ENCODE measurements around the gene UBL5.

The UBL5 gene

DNA sequence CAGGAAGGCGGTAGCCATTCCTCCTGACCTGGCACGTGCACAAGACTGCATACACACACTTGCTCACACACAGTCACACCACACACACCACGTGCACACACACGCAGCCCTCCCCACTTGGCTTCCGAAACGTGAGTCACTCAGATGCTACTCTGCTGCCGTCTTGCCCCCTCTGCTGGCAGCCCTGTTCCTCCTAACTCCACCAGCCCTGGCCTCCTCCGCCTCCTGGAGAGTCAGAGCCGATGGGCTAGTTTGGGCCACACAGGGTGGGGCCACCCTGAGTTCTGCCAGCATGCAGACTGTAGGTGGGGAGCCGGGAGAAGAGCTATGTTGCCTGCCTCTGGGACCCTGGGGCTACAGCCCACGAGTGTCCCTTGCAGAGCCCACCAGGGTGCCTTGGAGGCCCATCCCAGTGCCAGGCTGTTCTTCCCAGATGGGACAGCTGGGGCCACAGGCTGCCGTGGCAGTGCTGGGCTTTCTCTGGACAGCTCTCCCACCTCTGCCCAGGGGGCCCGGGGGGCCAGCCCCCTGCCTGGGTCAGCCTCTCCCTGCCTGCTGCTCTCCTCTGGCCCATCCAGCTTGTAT is 19.5 kb downstream of the UBL5 start:
- intact Hi-C loops (cut with DNase I), result loop anchor here (10.0 kb wide), 1 partner anchor 68 kb away; no protein-coding TSS in a partner anchor
- DNase-seq, result peak in 8 of 10 donors; percentile 50 to 96 (median 79)

DNA sequence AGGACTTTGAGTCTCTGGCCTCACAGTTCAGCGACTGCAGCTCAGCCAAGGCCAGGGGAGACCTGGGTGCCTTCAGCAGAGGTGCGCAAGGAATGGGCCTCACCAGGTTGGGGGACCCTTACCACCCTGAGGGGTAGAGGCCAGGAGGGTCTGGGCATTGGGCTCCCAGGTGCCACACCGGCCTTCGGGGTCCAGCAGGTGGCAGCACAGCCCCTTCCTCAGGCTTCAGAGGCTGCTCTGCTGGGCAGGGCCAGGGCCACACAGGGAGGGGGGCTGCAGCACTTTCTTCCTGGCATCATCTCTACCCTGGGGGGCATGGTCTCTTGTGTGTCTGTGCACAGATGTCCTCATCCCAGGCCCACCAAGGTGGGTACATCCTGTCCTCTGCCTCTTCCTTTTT is 20.3 kb downstream of the UBL5 start:
- peak in 5 of 10 donors; percentile 57 to 92 (median 83) for DNase-seq
- intact Hi-C loops (cut with DNase I), result loop anchor here (10.0 kb wide), 1 partner anchor 67 kb away; no protein-coding TSS in a partner anchor

GRCh38 chr19:9848762-9849161 is 21.0 kb downstream of the UBL5 start:
- DNase-seq, result peak in 1 of 10 donors; percentile 84
- intact Hi-C loops (cut with DNase I), result loop anchor here (10.0 kb wide), 1 partner anchor 66 kb away; no protein-coding TSS in a partner anchor

DNA sequence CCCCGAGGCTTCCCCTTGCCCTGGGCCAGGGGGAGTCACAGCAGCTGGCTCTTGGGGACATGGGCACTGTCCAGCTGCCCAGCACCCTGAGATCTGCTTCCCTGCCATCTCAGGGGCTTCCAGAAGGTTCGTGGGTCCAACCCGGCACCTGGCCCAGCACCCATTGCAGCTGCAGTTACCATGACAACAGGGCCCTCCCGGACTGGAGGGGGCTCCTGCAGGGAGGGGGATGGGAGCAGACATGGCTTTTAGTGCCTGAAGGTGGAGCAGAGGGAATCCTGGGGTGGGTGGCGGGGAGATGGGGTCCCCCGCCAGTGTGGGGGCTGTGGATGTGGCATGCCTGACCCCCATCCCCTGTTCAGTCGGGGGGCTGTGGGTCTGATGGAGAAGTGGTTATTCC is 22.1 kb downstream of the UBL5 start:
- no peak for DNase-seq
- intact Hi-C loops (cut with DNase I), result loop anchor here (10.0 kb wide), 1 partner anchor 65 kb away; no protein-coding TSS in a partner anchor

DNA sequence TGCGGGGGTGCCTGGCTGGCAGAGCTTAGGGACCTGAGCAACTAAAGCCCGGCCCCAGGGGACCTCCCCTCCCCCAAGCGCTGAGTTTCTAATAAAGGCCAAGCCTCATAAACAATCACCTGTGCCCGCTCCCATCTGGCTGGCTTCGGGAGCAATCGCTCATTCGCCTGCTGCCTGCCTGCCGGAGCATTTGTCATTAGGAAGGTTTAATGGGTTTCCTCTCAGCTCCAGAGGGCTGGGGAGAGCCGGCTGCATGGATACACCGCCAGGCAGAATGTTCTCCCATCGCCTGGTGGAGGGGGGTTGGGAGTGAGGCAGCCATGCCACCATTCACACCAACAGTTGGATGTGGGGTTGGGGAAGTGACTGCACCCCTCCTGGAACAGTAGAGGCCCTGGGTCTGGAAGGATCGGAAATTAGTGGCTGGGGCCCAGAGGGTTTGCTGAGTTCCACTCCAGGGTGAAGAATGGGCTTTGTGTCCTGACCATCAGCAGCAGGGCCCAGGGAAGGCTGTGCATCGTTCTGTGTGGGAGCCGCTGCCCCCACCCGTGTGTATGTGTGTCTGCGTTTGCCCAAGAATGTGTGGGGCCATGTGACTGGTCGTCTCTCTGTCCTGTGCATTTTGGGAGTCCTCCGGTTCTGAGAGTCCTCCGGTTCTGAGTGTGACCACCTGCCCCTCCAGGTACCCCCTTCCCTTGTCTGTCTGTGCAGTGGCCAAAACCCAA is 22.7 kb downstream of the UBL5 start:
- intact Hi-C loops (cut with DNase I), result no loop called here
- DNase-seq, result peak in 5 of 10 donors; percentile 39 to 91 (median 84)

- intact Hi-C loops (cut with DNase I), result no loop called here
- DNase-seq, result no peak
These were observed 26.6 kb downstream of the UBL5 start for GRCh38 chr19:9854282-9854846.

GRCh38 chr19:9856609-9857008 is 28.9 kb downstream of the UBL5 start:
- no peak for DNase-seq
- intact Hi-C loops (cut with DNase I), result no loop called here

- intact Hi-C loops (cut with DNase I), result no loop called here
- DNase-seq, result no peak
These were observed 29.5 kb downstream of the UBL5 start for GRCh38 chr19:9857076-9857721.

DNA sequence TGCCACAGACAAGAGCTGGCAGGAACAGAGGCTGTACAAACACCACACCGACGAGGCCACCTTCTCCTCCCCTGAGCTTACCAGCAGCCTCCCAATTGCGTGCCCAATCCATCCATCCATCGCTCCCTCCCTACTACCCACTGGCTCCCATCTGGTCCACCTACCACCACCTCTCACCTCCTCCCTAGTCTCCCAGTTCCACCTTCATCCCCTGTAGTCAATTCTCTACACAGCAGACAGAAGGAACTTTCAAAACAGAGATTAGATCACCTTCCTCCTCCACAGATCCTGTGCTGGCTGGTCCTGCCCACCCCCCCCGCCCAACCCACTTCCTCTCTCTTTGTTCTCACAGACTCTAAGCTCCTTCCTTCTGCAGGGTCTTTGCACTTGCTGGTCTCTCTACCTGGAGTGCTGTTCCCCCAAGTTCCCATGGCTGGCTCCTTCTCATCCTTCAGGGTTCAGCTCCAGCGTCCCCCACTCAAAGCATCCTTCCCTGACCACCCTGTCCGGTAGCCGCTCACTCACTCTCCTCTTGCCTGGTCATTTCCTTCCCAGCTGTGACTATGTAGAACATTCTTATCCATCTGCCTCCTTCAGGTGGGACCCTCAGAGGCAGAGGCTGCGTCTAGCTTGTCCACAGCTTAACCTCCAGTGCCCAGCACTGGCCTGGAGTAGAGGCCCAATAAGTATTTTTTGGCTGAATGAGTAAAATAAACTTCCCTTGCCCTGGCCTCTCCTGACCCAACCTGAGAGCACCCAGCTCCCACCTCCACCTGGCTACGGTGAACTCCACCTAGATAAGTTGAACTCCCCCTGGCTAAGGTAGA is 30.4 kb downstream of the UBL5 start:
- DNase-seq, result no peak
- intact Hi-C loops (cut with DNase I), result no loop called here

- DNase-seq, result no peak
- intact Hi-C loops (cut with DNase I), result no loop called here
These were observed 31.0 kb downstream of the UBL5 start for GRCh38 chr19:9858766-9859165.

- intact Hi-C loops (cut with DNase I), result no loop called here
- no peak for DNase-seq
These were observed 32.7 kb downstream of the UBL5 start for GRCh38 chr19:9860407-9860806.

DNA sequence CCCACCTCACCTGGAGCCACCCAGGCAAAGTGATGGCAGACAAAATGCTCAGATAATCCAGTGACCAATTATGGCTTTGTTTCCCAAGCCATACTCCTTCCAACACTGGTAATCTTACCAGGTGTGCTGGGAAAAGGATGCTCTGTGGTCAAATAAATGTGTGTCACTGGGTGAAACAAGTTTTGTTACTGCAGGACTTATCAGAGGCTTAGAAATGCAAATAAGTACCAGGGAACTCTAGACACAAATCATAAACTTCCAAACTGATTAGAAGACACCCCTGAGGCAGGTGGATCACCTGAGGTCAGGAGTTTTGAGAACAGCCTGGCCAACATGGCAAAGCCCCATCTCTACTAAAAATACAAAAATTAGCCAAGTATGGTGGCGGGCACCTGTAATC is 33.8 kb downstream of the UBL5 start:
- no peak for DNase-seq
- intact Hi-C loops (cut with DNase I), result no loop called here

- intact Hi-C loops (cut with DNase I), result no loop called here
- DNase-seq, result no peak
These were observed 35.2 kb downstream of the UBL5 start for GRCh38 chr19:9862938-9863337.

DNA sequence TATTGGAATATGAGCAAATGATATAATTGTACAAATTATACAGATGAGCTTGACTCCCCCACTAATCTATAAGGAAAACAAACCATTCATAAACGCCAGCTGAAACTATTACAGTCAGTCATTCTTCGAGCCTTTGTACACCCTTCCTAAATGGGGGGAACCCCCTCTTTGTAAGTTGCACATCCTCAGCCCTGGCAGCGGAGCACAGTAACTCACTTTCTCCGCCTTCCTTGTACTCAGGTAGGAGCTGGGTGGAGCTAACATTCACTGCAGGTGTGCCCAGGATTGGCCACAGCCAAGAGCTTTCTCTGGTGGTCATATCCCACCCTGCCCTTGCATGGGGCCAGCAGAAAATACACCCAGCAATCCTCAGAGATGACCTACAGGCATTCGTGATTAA is 36.0 kb downstream of the UBL5 start:
- intact Hi-C loops (cut with DNase I), result no loop called here
- no peak for DNase-seq

- intact Hi-C loops (cut with DNase I), result no loop called here
- DNase-seq, result no peak
These were observed 38.2 kb downstream of the UBL5 start for GRCh38 chr19:9865732-9866501.

GRCh38 chr19:9868983-9869617 is 41.4 kb downstream of the UBL5 start:
- intact Hi-C loops (cut with DNase I), result no loop called here
- no peak for DNase-seq

GRCh38 chr19:9871626-9872338 is 44.1 kb downstream of the UBL5 start:
- intact Hi-C loops (cut with DNase I), result no loop called here
- no peak for DNase-seq

- DNase-seq, result no peak
- intact Hi-C loops (cut with DNase I), result no loop called here
These were observed 45.0 kb downstream of the UBL5 start for GRCh38 chr19:9872618-9873242.
